DOHH2 (cell line): ENCODE measurements around the gene RBBP8NL.

Source experiments
- H3F3A ChIP-seq: fragments of 200-600 bp; sonication (generic), shearing (Covaris generic); 2 replicates; pipeline ENCODE4 v1.6.0; 2016; ENCODE audit warnings: antibody characterized with exemption, mild to moderate bottlenecking; ENCODE audit not compliant: control insufficient read depth, insufficient read depth
- H3K27ac ChIP-seq: fragments of 200-600 bp; sonication (generic); 2 replicates; pipeline ENCODE4 v1.5.1; 2014; ENCODE audit warnings: low read depth, mild to moderate bottlenecking, low read length, moderate library complexity
- H3K27me3 ChIP-seq: fragments of 200-600 bp; sonication (generic); 2 replicates; pipeline ENCODE4 v1.6.1; 2014; ENCODE audit warnings: mild to moderate bottlenecking, low read length, mixed read lengths; ENCODE audit not compliant: control insufficient read depth
- H3K36me3 ChIP-seq: fragments of 200-600 bp; sonication (generic); 2 replicates; pipeline ENCODE4 v1.6.1; 2014; ENCODE audit warnings: mild to moderate bottlenecking, low read length, moderate library complexity, mixed read lengths; ENCODE audit not compliant: control insufficient read depth
- H3K4me1 ChIP-seq: fragments of 200-600 bp; sonication (generic); 2 replicates; pipeline ENCODE4 v1.6.1; 2014; ENCODE audit warnings: mild to moderate bottlenecking, low read length, mixed read lengths; ENCODE audit not compliant: control insufficient read depth
- H3K4me2 ChIP-seq: fragments of 200-600 bp; sonication (generic); 2 replicates; pipeline ENCODE4 v1.6.0; 2014; ENCODE audit warnings: mild to moderate bottlenecking, low read length, moderate library complexity
- H3K4me3 ChIP-seq: fragments of 200-600 bp; sonication (generic); 2 replicates; pipeline ENCODE4 v1.5.1; 2014; ENCODE audit warnings: mild to moderate bottlenecking, low read length, mixed read lengths
- H3K79me2 ChIP-seq: fragments of 200-600 bp; sonication (generic); 2 replicates; pipeline ENCODE4 v1.6.1; 2014; ENCODE audit warnings: mild to moderate bottlenecking, low read length, mixed read lengths; ENCODE audit not compliant: control insufficient read depth
- H3K9me2 ChIP-seq: fragments of 200-600 bp; sonication (generic); replicated peaks from 2 replicates; pipeline ENCODE4 v1.6.1; 2014; ENCODE audit warnings: mild to moderate bottlenecking, low read length, mixed read lengths; ENCODE audit not compliant: control insufficient read depth
- H3K9me3 ChIP-seq: fragments of 200-600 bp; sonication (generic); 2 replicates; pipeline ENCODE4 v1.6.1; 2014; ENCODE audit warnings: antibody characterized with exemption, low read length, mixed read lengths; ENCODE audit not compliant: control insufficient read depth, insufficient read depth
- H4K20me1 ChIP-seq: fragments of 200-600 bp; sonication (generic); 2 replicates; pipeline ENCODE4 v1.6.0; 2014; ENCODE audit warnings: low read depth, mild to moderate bottlenecking, antibody characterized with exemption, low read length, moderate library complexity; ENCODE audit not compliant: control insufficient read depth, insufficient read depth
- EZH2phosphoT487 ChIP-seq: fragments of 200-600 bp; sonication (generic); IDR thresholded peaks from 2 replicates; pipeline ENCODE4 v1.6.1; 2017; ENCODE audit warnings: borderline replicate concordance, mild to moderate bottlenecking, antibody characterized with exemption, low read length, moderate library complexity, mixed read lengths
- TF ChIP-seq, protein P1 (sequence below): fragments of 200-600 bp; sonication (generic); IDR thresholded peaks from one replicate; pipeline ENCODE4 v1.5.1; 2014; ENCODE audit warnings: antibody characterized with exemption, mild to moderate bottlenecking, low read depth, low read length; ENCODE audit not compliant: poor library complexity, severe bottlenecking

The RBBP8NL gene

DNA sequence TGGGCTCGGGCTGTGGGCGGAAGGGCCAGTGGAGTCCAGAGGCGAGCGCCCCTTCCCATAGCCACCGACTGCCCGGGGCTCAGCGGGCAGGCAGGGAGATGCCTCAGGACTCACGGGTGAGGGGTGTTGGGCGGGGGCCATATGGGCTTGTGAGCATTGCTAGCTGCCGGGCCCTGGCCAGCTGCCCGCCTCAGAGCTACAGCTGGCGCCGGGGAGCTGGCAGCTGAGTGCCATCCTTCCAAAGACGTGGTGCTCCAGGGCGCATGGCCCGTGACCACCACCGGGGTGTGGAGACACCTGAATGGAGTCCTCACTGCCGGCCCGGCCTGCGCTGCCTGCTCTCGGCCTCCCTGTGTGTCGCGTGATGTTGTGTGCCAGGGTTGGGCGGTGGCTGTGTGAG lies 10.6 kb upstream of the RBBP8NL start:
- Histone ChIP-seq H4K20me1 (0 out of 2 replicates have a peak, but pooled peaks cover 3% of the 10 kb centered on the region), H3F3A (no peaks in the 10 kb centered on the region), H3K9me3 (no peaks in the 10 kb centered on the region), H3K27ac (no peak overlapping the region), H3K27me3 (peaks cover 7% of the 10 kb centered on the region; the same call in 1 of the 2 replicates), H3K4me1 (peaks cover 10% of the 10 kb centered on the region), H3K4me2 (no peak overlapping the region), H3K36me3 (no peaks in the 10 kb centered on the region), H3K79me2 (no peaks in the 10 kb centered on the region), H3K4me3 (no peak overlapping the region), H3K9me2 (no peaks in the 10 kb centered on the region)
- TF ChIP-seq, protein P1, sequence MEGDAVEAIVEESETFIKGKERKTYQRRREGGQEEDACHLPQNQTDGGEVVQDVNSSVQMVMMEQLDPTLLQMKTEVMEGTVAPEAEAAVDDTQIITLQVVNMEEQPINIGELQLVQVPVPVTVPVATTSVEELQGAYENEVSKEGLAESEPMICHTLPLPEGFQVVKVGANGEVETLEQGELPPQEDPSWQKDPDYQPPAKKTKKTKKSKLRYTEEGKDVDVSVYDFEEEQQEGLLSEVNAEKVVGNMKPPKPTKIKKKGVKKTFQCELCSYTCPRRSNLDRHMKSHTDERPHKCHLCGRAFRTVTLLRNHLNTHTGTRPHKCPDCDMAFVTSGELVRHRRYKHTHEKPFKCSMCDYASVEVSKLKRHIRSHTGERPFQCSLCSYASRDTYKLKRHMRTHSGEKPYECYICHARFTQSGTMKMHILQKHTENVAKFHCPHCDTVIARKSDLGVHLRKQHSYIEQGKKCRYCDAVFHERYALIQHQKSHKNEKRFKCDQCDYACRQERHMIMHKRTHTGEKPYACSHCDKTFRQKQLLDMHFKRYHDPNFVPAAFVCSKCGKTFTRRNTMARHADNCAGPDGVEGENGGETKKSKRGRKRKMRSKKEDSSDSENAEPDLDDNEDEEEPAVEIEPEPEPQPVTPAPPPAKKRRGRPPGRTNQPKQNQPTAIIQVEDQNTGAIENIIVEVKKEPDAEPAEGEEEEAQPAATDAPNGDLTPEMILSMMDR: no peak
- TF ChIP-seq EZH2phosphoT487: no peak

DNA sequence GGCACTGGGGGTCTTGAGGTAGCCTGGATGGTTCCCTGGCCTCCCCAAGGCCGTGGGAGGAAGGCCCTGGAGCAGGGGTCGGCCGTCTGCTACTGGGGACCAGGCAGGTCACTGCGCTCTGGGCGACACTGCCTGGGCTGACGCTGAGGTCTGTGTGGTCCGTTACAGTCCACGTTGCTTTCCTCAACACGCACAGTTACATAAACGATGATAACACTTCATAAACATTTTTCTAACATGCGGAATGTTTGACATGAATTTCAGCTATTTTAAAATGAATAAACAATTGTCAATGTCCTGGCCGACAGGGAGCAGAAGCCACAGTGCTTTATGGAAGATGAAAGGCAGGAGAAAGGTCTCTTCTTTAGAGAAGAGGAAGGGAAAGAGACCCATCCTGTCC lies 10.2 kb upstream of the RBBP8NL start:
- no peak overlapping the region for H3K4me2 ChIP-seq
- H3K9me3 ChIP-seq: no peaks in the 10 kb centered on the region
- 0 out of 2 replicates have a peak, but pooled peaks cover 3% of the 10 kb centered on the region for H4K20me1 ChIP-seq
- H3K36me3 ChIP-seq: no peaks in the 10 kb centered on the region
- no peak overlapping the region for H3K4me3 ChIP-seq
- H3K4me1 ChIP-seq: peaks cover 10% of the 10 kb centered on the region
- H3K79me2 ChIP-seq: no peaks in the 10 kb centered on the region
- TF ChIP-seq EZH2phosphoT487: no peak
- TF ChIP-seq, protein P1: no peak
- no peak overlapping the region for H3K27ac ChIP-seq
- peaks cover 7% of the 10 kb centered on the region; the same call in 1 of the 2 replicates for H3K27me3 ChIP-seq
- H3F3A ChIP-seq: no peaks in the 10 kb centered on the region
- no peaks in the 10 kb centered on the region for H3K9me2 ChIP-seq

DNA sequence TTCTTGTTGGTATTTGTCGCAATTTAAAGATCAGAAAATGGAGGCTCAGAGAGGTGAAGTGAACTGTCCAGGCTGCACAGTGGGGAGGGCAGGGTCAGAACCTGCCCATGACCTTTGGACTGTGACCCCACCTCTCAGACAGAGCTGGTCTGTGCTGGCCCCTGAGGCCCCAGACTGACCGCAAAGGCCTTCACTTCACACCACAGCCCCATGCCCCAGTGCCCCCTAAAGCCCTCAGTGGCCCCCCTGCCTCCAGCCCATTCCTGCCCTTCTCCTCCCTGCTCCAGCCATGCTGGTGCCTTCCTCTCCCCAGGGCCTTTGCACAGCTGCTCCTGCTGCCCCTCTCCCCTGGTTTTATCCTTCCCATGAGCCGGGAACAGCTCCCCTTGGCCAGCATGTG lies 9.4 kb upstream of the RBBP8NL start:
- Histone ChIP-seq H3K4me1 (peaks cover 10% of the 10 kb centered on the region), H3K4me2 (no peak overlapping the region)

More for the DNA sequence above, 9.4 kb upstream of the RBBP8NL start:
- H3K4me3 ChIP-seq: no peak overlapping the region
- TF ChIP-seq EZH2phosphoT487: no peak
- TF ChIP-seq, protein P1: no peak
- H3K9me2 ChIP-seq: no peaks in the 10 kb centered on the region
- no peak overlapping the region for H3K27ac ChIP-seq
- H3K36me3 ChIP-seq: no peaks in the 10 kb centered on the region
- H3K27me3 ChIP-seq: peaks cover 7% of the 10 kb centered on the region; the same call in 1 of the 2 replicates
- no peaks in the 10 kb centered on the region for H3K79me2 ChIP-seq
- no peaks in the 10 kb centered on the region for H3F3A ChIP-seq
- H3K9me3 ChIP-seq: no peaks in the 10 kb centered on the region
- H4K20me1 ChIP-seq: 0 out of 2 replicates have a peak, but pooled peaks cover 3% of the 10 kb centered on the region
